ENCODE measurements around the gene VWA8.

- no peak for TF ChIP-seq TAF1 (IDR thresholded peaks at IDR 0.05; ENCODE audit: borderline replicate concordance, insufficient read depth, low read length)
- TF ChIP-seq POLR2AphosphoS5 (IDR thresholded peaks at IDR 0.05; ENCODE audit: low read depth, low read length) = no peak
- TF ChIP-seq SIN3A (IDR thresholded peaks at IDR 0.05; ENCODE audit: borderline replicate concordance, insufficient read depth, low read length) = no peak
- TF ChIP-seq REST (IDR thresholded peaks at IDR 0.05; ENCODE audit: insufficient read depth in 1 of 2, low read depth in 2 of 2, low read length in 2 of 2) = no peak
- no peak for TF ChIP-seq FOXP2 (optimal IDR thresholded peaks at IDR 0.05; ENCODE audit: borderline replicate concordance, extremely low read depth, extremely low read length, insufficient read depth)
These were observed 195.9 kb downstream of the VWA8 start for GRCh38 chr13:41765020-41765419.
